Liver (tissue), 9 donors: ENCODE results near the gene NWD2. TPM values are rescaled to one million over a fixed set of nuclear protein-coding genes. Genes with fewer than 3 reads are reported as not detected.

Experiments
- DNase-seq: peaks from one replicate; pipeline ENCODE4 v3.0.0-alpha.2; 2017; ENCODE audit warnings: low spot score
- H3K27ac ChIP-seq, 2 donors: one replicate each; pipeline ENCODE4 v1.7.0; 2013; ENCODE audit warnings: inconsistent platforms in 2 of 2, low read length in 2 of 2, control low read depth in 1 of 2, low read depth in 1 of 2, mild to moderate bottlenecking in 1 of 2
- H3K27me3 ChIP-seq, 4 donors: one replicate each; pipeline versions ENCODE4 v1.6.1 to v1.7.0; 2013; ENCODE audit warnings: low read length in 3 of 4, inconsistent platforms in 1 of 4, mild to moderate bottlenecking in 1 of 4, moderate library complexity in 1 of 4; ENCODE audit not compliant: control insufficient read depth in 4 of 4, insufficient read depth in 4 of 4
- H3K36me3 ChIP-seq, 4 donors: one replicate each; pipeline versions ENCODE4 v1.6.1 to v1.7.0; 2013; ENCODE audit warnings: low read length in 3 of 4, mild to moderate bottlenecking in 3 of 4, low read depth in 1 of 4, moderate library complexity in 1 of 4; ENCODE audit not compliant: control insufficient read depth in 4 of 4, insufficient read depth in 3 of 4
- H3K4me1 ChIP-seq, 4 donors: one replicate each; pipeline versions ENCODE4 v1.6.1 to v1.7.0; 2013; ENCODE audit warnings: low read length in 3 of 4, mild to moderate bottlenecking in 3 of 4, moderate library complexity in 1 of 4; ENCODE audit not compliant: control insufficient read depth in 4 of 4, insufficient read depth in 4 of 4
- H3K4me3 ChIP-seq, 3 donors: one replicate each; pipeline versions ENCODE4 v1.6.1 to v1.7.0; 2013; ENCODE audit warnings: low read length in 3 of 3, control low read depth in 1 of 3, low read depth in 1 of 3, mild to moderate bottlenecking in 1 of 3
- H3K9ac ChIP-seq, 2 donors: one replicate each; pipeline ENCODE4 v1.7.0; 2013; ENCODE audit warnings: low read length in 2 of 2, mild to moderate bottlenecking in 2 of 2, moderate library complexity in 2 of 2, control low read depth in 1 of 2, low read depth in 1 of 2
- H3K9me3 ChIP-seq, 4 donors: one replicate each; pipeline versions ENCODE4 v1.6.1 to v1.7.0; 2013; ENCODE audit warnings: low read length in 3 of 4; ENCODE audit not compliant: control insufficient read depth in 4 of 4
- CTCF ChIP-seq: fragments of 150-350 bp; IDR thresholded peaks from 2 replicates; pipeline ENCODE4 v1.5.1; 2017; ENCODE audit warnings: improper control_type of control experiment, low read depth, low read length; ENCODE audit not compliant: missing input control
- EGR1 ChIP-seq, 2 donors: IDR thresholded peaks; 2 replicates each; pipeline ENCODE4 v1.6.1; 2016 to 2018; ENCODE audit warnings: antibody characterized with exemption in 2 of 2, low read depth in 2 of 2
- FOXA1 ChIP-seq: IDR thresholded peaks from 2 replicates; pipeline ENCODE4 v1.6.1; 2016; ENCODE audit warnings: antibody characterized with exemption
- FOXA2 ChIP-seq: IDR thresholded peaks from 2 replicates; pipeline ENCODE4 v1.6.1; 2016; ENCODE audit warnings: antibody characterized with exemption
- GABPA ChIP-seq, 2 donors: IDR thresholded peaks in 1 of 2; conservative IDR thresholded peaks in 1 of 2; 2 replicates each; pipeline ENCODE4 v1.6.1; 2016; ENCODE audit warnings: antibody characterized with exemption in 2 of 2, mild to moderate bottlenecking in 1 of 2, moderate library complexity in 1 of 2
- HNF4A ChIP-seq, 2 donors: conservative IDR thresholded peaks; 2 replicates each; pipeline ENCODE4 v1.6.1; 2016; ENCODE audit warnings: antibody characterized with exemption in 2 of 2, mild to moderate bottlenecking in 2 of 2
- HNF4G ChIP-seq: IDR thresholded peaks from 2 replicates; pipeline ENCODE4 v1.6.1; 2016; ENCODE audit warnings: antibody characterized with exemption
- JUND ChIP-seq, 2 donors: IDR thresholded peaks; 2 replicates each; pipeline ENCODE4 v1.6.1; 2016; ENCODE audit warnings: antibody characterized with exemption in 2 of 2
- NR2F2 ChIP-seq: IDR thresholded peaks from 2 replicates; pipeline ENCODE4 v1.6.1; 2016; ENCODE audit warnings: antibody characterized with exemption
- RAD21 ChIP-seq, 2 donors: IDR thresholded peaks; 2 replicates each; pipeline ENCODE4 v1.6.1; 2016; ENCODE audit warnings: antibody characterized with exemption in 2 of 2, mild to moderate bottlenecking in 2 of 2
- RXRA ChIP-seq, 2 donors: IDR thresholded peaks; 2 replicates each; pipeline ENCODE4 v1.6.1; 2017 to 2018; ENCODE audit warnings: antibody characterized with exemption in 2 of 2, mild to moderate bottlenecking in 1 of 2
- SP1 ChIP-seq: IDR thresholded peaks from 2 replicates; pipeline ENCODE4 v1.6.1; 2018; ENCODE audit warnings: antibody characterized with exemption, mild to moderate bottlenecking
- TAF1 ChIP-seq: conservative IDR thresholded peaks from 2 replicates; pipeline ENCODE4 v1.6.1; 2016; ENCODE audit warnings: antibody characterized with exemption, mild to moderate bottlenecking
- YY1 ChIP-seq: IDR thresholded peaks from 2 replicates; pipeline ENCODE4 v1.6.1; 2016; ENCODE audit warnings: antibody characterized with exemption, mild to moderate bottlenecking
- WGBS: extraction: QIAGEN DNeasy Blood & Tissue Kit; methylation state at CpG from one replicate; pipeline ENCODE4 v1.1.7; 2013; 5-methylcytosine and 5-hydroxymethylcytosine counted together
- polyA plus RNA-seq, 2 donors: library from polyadenylated mRNA; stranded (reverse) in 1 of 2; unstranded in 1 of 2; fragments of 200-250 nt in 1 of 2; fragments of >200 nt in 1 of 2; fragmentation: Nextera tagmentation in 1 of 2; extraction: Ambion mirVana in 1 of 2; gene quantifications; one replicate each; pipeline versions ENCODE4 v1.2.1 to v1.2.3, GENCODE V29; 2013 to 2015
- total RNA-seq, 2 donors: library from RNA; depleted of rRNA; stranded (reverse); fragments of >200 nt; gene quantifications; one replicate each; pipeline ENCODE4 v1.2.3, GENCODE V29; 2014
- TF ChIP-seq, protein P1 (sequence below): IDR thresholded peaks from 2 replicates; pipeline ENCODE4 v1.6.1; 2016; ENCODE audit warnings: antibody characterized with exemption
- TF ChIP-seq, protein P2 (sequence below): IDR thresholded peaks from 2 replicates; pipeline ENCODE4 v1.6.1; 2016; ENCODE audit warnings: antibody characterized with exemption
- TF ChIP-seq, protein P3 (sequence below): IDR thresholded peaks from 2 replicates; pipeline ENCODE4 v1.6.1; 2016; ENCODE audit warnings: antibody characterized with exemption, mild to moderate bottlenecking
- TF ChIP-seq, protein P4 (sequence below): IDR thresholded peaks from 2 replicates; pipeline ENCODE4 v1.6.1; 2016; ENCODE audit warnings: antibody characterized with exemption
- donor health status: healthy.
- donor health status: healthy.
- donor health status: healthy.
- donor health status: healthy.
- donor health status: healthy.

Gene NWD2
- total and polyA plus RNA-seq, 4 donors = 0.08 to 0.37 TPM; not detected in 2

GRCh38 chr4:37430718-37431416, 186.3 kb downstream of the NWD2 start:
- Histone ChIP-seq H3K27me3 (no peaks in the 10 kb centered on the region), H3K9ac (no peak overlapping the region), H3K27ac (peak overlapping the region; percentile 63 to 70), H3K9me3 (no peaks in the 10 kb centered on the region), H3K4me1 (peaks cover 9 to 58% (median 54%) of the 10 kb centered on the region in 4 donors), H3K36me3 (no peaks in the 10 kb centered on the region), H3K4me3 (peak overlapping the region in 2 of 3 donors; percentile 6 to 23)
- no peak for DNase-seq
- 34% methylated on average over 3 of the region's 3 CpGs for WGBS
- TF ChIP-seq RXRA (IDR thresholded peaks at IDR 0.05) (peak in 1 of 2 donors; percentile 1), CTCF (no peak)

DNA sequence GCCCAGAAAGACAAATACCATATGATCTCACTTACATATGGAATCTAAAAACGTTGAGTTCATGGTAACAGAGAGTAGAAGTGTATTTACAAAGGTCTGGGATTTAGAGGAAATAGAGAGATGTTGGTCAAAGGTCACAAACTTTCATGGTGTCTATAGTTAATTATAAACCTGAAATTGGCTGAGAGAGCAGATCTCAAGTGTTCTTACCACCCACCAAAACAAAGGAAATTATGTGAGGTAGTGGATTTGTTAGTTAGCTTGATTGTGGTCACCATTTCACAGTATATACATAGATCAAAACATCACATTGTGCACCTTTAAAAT, 186.8 kb downstream of the NWD2 start:
- Histone ChIP-seq H3K4me1 (peaks cover 9 to 52% (median 50%) of the 10 kb centered on the region in 4 donors), H3K9ac (no peak overlapping the region), H3K27ac (peak overlapping the region; percentile 63 to 70), H3K4me3 (peak overlapping the region in 1 of 3 donors; percentile 6), H3K9me3 (no peaks in the 10 kb centered on the region), H3K36me3 (no peaks in the 10 kb centered on the region), H3K27me3 (no peaks in the 10 kb centered on the region)
- no peak for DNase-seq
- 10% methylated on average over 1 of the region's 1 CpG for WGBS
- TF ChIP-seq RXRA (IDR thresholded peaks at IDR 0.05) = peak; percentile 73
- peak; percentile 59 for TF ChIP-seq YY1
- peak; percentile 64 to 66 for TF ChIP-seq HNF4A (conservative IDR thresholded peaks at IDR 0.05)
- TF ChIP-seq TAF1 = no peak
- TF ChIP-seq, protein P1, sequence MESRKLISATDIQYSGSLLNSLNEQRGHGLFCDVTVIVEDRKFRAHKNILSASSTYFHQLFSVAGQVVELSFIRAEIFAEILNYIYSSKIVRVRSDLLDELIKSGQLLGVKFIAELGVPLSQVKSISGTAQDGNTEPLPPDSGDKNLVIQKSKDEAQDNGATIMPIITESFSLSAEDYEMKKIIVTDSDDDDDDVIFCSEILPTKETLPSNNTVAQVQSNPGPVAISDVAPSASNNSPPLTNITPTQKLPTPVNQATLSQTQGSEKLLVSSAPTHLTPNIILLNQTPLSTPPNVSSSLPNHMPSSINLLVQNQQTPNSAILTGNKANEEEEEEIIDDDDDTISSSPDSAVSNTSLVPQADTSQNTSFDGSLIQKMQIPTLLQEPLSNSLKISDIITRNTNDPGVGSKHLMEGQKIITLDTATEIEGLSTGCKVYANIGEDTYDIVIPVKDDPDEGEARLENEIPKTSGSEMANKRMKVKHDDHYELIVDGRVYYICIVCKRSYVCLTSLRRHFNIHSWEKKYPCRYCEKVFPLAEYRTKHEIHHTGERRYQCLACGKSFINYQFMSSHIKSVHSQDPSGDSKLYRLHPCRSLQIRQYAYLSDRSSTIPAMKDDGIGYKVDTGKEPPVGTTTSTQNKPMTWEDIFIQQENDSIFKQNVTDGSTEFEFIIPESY = peak; percentile 39
- no peak for TF ChIP-seq GABPA (IDR thresholded peaks at IDR 0.05 in 1 of 2, conservative IDR thresholded peaks at IDR 0.05 in 1 of 2)
- TF ChIP-seq, protein P2, sequence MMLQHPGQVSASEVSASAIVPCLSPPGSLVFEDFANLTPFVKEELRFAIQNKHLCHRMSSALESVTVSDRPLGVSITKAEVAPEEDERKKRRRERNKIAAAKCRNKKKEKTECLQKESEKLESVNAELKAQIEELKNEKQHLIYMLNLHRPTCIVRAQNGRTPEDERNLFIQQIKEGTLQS = no peak
- no peak for TF ChIP-seq HNF4G
- TF ChIP-seq, protein P3, sequence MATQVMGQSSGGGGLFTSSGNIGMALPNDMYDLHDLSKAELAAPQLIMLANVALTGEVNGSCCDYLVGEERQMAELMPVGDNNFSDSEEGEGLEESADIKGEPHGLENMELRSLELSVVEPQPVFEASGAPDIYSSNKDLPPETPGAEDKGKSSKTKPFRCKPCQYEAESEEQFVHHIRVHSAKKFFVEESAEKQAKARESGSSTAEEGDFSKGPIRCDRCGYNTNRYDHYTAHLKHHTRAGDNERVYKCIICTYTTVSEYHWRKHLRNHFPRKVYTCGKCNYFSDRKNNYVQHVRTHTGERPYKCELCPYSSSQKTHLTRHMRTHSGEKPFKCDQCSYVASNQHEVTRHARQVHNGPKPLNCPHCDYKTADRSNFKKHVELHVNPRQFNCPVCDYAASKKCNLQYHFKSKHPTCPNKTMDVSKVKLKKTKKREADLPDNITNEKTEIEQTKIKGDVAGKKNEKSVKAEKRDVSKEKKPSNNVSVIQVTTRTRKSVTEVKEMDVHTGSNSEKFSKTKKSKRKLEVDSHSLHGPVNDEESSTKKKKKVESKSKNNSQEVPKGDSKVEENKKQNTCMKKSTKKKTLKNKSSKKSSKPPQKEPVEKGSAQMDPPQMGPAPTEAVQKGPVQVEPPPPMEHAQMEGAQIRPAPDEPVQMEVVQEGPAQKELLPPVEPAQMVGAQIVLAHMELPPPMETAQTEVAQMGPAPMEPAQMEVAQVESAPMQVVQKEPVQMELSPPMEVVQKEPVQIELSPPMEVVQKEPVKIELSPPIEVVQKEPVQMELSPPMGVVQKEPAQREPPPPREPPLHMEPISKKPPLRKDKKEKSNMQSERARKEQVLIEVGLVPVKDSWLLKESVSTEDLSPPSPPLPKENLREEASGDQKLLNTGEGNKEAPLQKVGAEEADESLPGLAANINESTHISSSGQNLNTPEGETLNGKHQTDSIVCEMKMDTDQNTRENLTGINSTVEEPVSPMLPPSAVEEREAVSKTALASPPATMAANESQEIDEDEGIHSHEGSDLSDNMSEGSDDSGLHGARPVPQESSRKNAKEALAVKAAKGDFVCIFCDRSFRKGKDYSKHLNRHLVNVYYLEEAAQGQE = peak; percentile 39
- TF ChIP-seq JUND (IDR thresholded peaks at IDR 0.05) = peak in 1 of 2 donors; percentile 48
- peak; percentile 72 for TF ChIP-seq FOXA2
- TF ChIP-seq EGR1 (IDR thresholded peaks at IDR 0.05; ENCODE audit: low read depth in 2 of 2) = no peak
- peak; percentile 89 for TF ChIP-seq SP1
- no peak for TF ChIP-seq CTCF
- peak; percentile 26 for TF ChIP-seq FOXA1
- peak in 1 of 2 donors; percentile 10 for TF ChIP-seq RAD21 (IDR thresholded peaks at IDR 0.05)
- TF ChIP-seq NR2F2 = peak; percentile 34
- TF ChIP-seq, protein P4, sequence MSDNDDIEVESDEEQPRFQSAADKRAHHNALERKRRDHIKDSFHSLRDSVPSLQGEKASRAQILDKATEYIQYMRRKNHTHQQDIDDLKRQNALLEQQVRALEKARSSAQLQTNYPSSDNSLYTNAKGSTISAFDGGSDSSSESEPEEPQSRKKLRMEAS = peak; percentile 30
